PC-3 (cell line): ENCODE measurements around the gene WDR93. TPM values are rescaled to one million over a fixed set of nuclear protein-coding genes. Genes with fewer than 3 reads are reported as not detected.

ENCODE experiments used
- ATAC-seq: fragments of 200-7000 bp; cut with Tn5 transposase; 2 replicates; pipeline ENCODE4 v1.9.1; 2020; ENCODE audit warnings: mild to moderate bottlenecking, moderate library complexity
- BruUV-seq: library from RNA; stranded (reverse); fragments of 400-500 nt; replicated peaks from 2 replicates; lab custom pipeline; 2021; lab: Mats Ljungman, UMichigan
- CTCF ChIA-PET: fragments of 300-600 bp; sonication (Branson Sonifier 250); formaldehyde crosslinking; loops from one replicate; lab custom pipeline; 2022; ENCODE audit warnings: antibody characterized with exemption; lab: Charles Lee
- POLR2A ChIA-PET: fragments of 300-600 bp; sonication (Branson Sonifier 250); formaldehyde crosslinking; loops from one replicate; lab custom pipeline; 2022; ENCODE audit warnings: antibody characterized with exemption; ENCODE audit not compliant: unreplicated experiment; lab: Charles Lee
- DNase-seq: peaks from one replicate; pipeline ENCODE4 v3.0.0-alpha.2; 2015
- H2AFZ ChIP-seq: fragments of 300-600 bp; sonication (generic); 2 replicates; pipeline ENCODE4 v1.6.0; 2016; ENCODE audit warnings: antibody characterized with exemption, low read length
- H3F3A ChIP-seq: fragments of 300-600 bp; sonication (generic); one replicate; pipeline ENCODE4 v1.6.0; 2017; ENCODE audit warnings: antibody characterized with exemption, low read length, control low read depth, mild to moderate bottlenecking; ENCODE audit not compliant: unreplicated experiment
- H3K27ac ChIP-seq: fragments of 300-600 bp; sonication (generic); 2 replicates; pipeline ENCODE4 v1.5.1; 2016; ENCODE audit warnings: mild to moderate bottlenecking, low read length
- H3K27me3 ChIP-seq: fragments of 300-600 bp; sonication (generic); 2 replicates; pipeline ENCODE4 v1.6.1; 2016; ENCODE audit warnings: low read length, mixed read lengths
- H3K36me3 ChIP-seq: fragments of 300-600 bp; sonication (generic); 2 replicates; pipeline ENCODE4 v1.6.1; 2016; ENCODE audit warnings: low read depth, mixed run types, low read length, mixed read lengths
- H3K4me1 ChIP-seq: fragments of 300-600 bp; sonication (generic); 2 replicates; pipeline ENCODE4 v1.5.1; 2016; ENCODE audit warnings: low read length; ENCODE audit not compliant: insufficient read depth
- H3K4me2 ChIP-seq: fragments of 300-600 bp; sonication (generic); 2 replicates; pipeline ENCODE4 v1.6.0; 2016; ENCODE audit warnings: low read length
- H3K4me3 ChIP-seq: fragments of 300-600 bp; sonication (generic); 2 replicates; pipeline ENCODE4 v1.5.1; 2016; ENCODE audit warnings: mild to moderate bottlenecking, low read length, mixed read lengths
- H3K79me2 ChIP-seq: fragments of 300-600 bp; sonication (generic); 2 replicates; pipeline ENCODE4 v1.6.1; 2017; ENCODE audit warnings: low read length, mixed read lengths
- H3K9ac ChIP-seq: fragments of 300-600 bp; sonication (generic); 2 replicates; pipeline ENCODE4 v1.6.0; 2016; ENCODE audit warnings: mild to moderate bottlenecking, low read length
- H3K9me2 ChIP-seq: fragments of 300-600 bp; sonication (generic); replicated peaks from 2 replicates; pipeline ENCODE4 v1.6.1; 2016; ENCODE audit warnings: mixed run types, low read length, mixed read lengths
- H3K9me3 ChIP-seq: fragments of 300-600 bp; sonication (generic); 2 replicates; pipeline ENCODE4 v1.6.1; 2016; ENCODE audit warnings: low read length, mixed read lengths
- H4K20me1 ChIP-seq: fragments of 300-600 bp; sonication (generic); 2 replicates; pipeline ENCODE4 v1.6.1; 2016; ENCODE audit warnings: low read length, mixed read lengths
- EZH2 ChIP-seq: fragments of 300-600 bp; sonication (generic); IDR thresholded peaks from one replicate; pipeline ENCODE4 v1.6.1; 2017; ENCODE audit warnings: antibody characterized with exemption, mild to moderate bottlenecking, low read length; ENCODE audit not compliant: unreplicated experiment
- EZH2phosphoT487 ChIP-seq: fragments of 300-600 bp; sonication (generic); IDR thresholded peaks from 2 replicates; pipeline ENCODE4 v1.6.1; 2018; ENCODE audit warnings: mild to moderate bottlenecking, antibody characterized with exemption, low read length, borderline replicate concordance
- intact Hi-C: fragments of 100-400 bp; cut with micrococcal nuclease; formaldehyde crosslinking; loops from 2 replicates; pipeline ENCODE4 v1.9.0; 2023
- total RNA-seq: library from RNA; depleted of rRNA; stranded (reverse); fragments of >200 nt; gene quantifications from 2 replicates; pipeline ENCODE4 v1.2.3, GENCODE V29; 2014
- TF ChIP-seq, protein P1 (sequence below): fragments of 300-600 bp; sonication (generic); conservative IDR thresholded peaks from 2 replicates; pipeline ENCODE4 v1.5.1; 2017; ENCODE audit warnings: antibody characterized with exemption, low read depth, mild to moderate bottlenecking, low read length

The WDR93 gene
- total RNA-seq, 1 experiment from 2014 or later = 0.22 TPM

DNA sequence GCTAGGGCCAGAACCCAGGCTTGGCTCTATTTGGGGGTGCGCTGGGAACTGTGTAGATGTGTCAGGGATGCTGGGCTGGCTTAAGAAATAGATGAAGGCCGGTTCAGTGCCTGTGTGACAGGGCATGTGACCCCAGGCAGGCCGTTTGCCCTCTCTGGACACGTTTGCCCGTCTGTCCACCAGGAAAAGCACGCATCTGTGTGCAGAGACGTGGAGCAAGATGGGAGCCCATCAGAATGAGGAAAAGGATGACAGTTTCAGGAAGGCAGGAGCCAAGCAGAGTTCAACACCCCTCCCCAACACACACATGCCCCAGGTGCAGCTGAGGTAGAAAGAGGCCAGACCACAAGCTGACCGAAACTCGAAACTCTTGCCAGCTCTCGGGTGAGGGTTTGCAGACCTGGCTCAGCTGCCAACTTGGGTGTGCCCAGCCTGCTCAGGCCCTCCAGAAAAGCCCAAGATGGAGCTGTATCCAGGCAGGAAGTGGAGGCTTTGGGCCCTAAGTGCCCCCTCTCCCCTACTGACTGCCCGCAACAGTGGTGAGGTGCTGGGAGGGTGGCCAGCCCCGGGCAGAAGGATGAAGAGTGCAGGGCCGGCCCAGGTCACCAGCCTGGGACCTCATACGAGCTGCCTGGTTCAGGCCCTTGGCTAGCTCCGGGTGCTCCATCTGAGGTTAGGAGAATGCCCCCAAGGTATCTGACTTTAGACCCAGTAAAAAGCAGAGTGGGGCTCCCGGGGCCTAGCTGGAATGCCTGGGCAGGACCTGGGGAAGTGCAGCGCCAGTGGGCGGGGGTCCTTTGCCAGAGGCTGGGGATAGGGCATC, 70.6 kb downstream of the WDR93 start:
- peak overlapping the region; percentile 98 for H3K27ac ChIP-seq
- TF ChIP-seq, protein P1, sequence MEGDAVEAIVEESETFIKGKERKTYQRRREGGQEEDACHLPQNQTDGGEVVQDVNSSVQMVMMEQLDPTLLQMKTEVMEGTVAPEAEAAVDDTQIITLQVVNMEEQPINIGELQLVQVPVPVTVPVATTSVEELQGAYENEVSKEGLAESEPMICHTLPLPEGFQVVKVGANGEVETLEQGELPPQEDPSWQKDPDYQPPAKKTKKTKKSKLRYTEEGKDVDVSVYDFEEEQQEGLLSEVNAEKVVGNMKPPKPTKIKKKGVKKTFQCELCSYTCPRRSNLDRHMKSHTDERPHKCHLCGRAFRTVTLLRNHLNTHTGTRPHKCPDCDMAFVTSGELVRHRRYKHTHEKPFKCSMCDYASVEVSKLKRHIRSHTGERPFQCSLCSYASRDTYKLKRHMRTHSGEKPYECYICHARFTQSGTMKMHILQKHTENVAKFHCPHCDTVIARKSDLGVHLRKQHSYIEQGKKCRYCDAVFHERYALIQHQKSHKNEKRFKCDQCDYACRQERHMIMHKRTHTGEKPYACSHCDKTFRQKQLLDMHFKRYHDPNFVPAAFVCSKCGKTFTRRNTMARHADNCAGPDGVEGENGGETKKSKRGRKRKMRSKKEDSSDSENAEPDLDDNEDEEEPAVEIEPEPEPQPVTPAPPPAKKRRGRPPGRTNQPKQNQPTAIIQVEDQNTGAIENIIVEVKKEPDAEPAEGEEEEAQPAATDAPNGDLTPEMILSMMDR = no peak; the same call in 1 of the 2 replicates
- TF ChIP-seq EZH2phosphoT487 (no peak), EZH2 (no peak)
- POLR2A ChIA-PET = interaction anchor here (0.6 to 0.7 kb wide), 2 partner anchors 114 to 117 kb away, joined by 3 to 11 read pairs; no protein-coding TSS in a partner anchor
- H3K27me3 ChIP-seq = no peaks in the 10 kb centered on the region
- peaks cover 29% of the 10 kb centered on the region for H3K4me1 ChIP-seq
- no peaks in the 10 kb centered on the region for H3K36me3 ChIP-seq
- H3K9me2 ChIP-seq = no peaks in the 10 kb centered on the region
- H3K79me2 ChIP-seq = no peaks in the 10 kb centered on the region
- DNase-seq = peak; percentile 93
- no TSS peak for BruUV-seq
- H3K9ac ChIP-seq = peak overlapping the region; percentile 86
- H3K4me2 ChIP-seq = peak overlapping the region; percentile 14
- peak; percentile 70 for ATAC-seq
- no peaks in the 10 kb centered on the region for H4K20me1 ChIP-seq
- H3K4me3 ChIP-seq = no peak overlapping the region
- H3K9me3 ChIP-seq = no peaks in the 10 kb centered on the region
- CTCF ChIA-PET = interaction anchor here (0.5 to 2.3 kb wide), 13 partner anchors 9 to 127 kb away, joined by 3 to 34 read pairs (median 5); no protein-coding TSS in a partner anchor
- peak overlapping the region; percentile 55 for H2AFZ ChIP-seq
- intact Hi-C loops = loop anchor here (1.0 kb wide), 1 partner anchor 127 kb away; no protein-coding TSS in a partner anchor
- H3F3A ChIP-seq = no peaks in the 10 kb centered on the region

DNA sequence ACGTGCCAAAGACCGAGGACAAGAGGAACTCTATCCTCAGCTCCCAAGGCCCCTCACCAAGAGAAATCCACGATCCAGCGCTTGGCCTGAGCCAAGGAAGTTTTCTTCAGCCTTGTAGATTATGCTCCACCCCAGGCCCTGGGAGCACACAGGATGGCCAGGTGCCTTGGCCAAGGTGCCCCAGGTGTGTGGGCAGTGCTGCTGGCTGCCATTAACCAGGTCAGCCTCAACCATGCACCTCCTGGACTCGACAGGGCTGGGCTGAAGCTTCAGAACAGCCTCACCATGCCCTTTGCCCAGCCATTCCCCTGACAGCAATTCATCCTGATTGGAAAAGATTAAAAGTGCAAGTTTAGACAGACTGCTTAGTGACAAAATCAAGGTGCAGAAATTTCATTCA, 71.3 kb downstream of the WDR93 start:
- Histone ChIP-seq H4K20me1 (no peaks in the 10 kb centered on the region), H3K27me3 (no peaks in the 10 kb centered on the region), H3F3A (no peaks in the 10 kb centered on the region), H3K9me3 (no peaks in the 10 kb centered on the region), H3K4me3 (no peak overlapping the region), H3K79me2 (no peaks in the 10 kb centered on the region), H3K36me3 (no peaks in the 10 kb centered on the region), H3K27ac (peak overlapping the region; percentile 98), H3K4me1 (peaks cover 28% of the 10 kb centered on the region), H2AFZ (no peak overlapping the region), H3K4me2 (peak overlapping the region; percentile 14), H3K9ac (peak overlapping the region; percentile 86), H3K9me2 (no peaks in the 10 kb centered on the region)
- no peak for DNase-seq
- BruUV-seq = no TSS peak
- CTCF ChIA-PET = interaction anchor here (0.5 to 2.3 kb wide), 4 partner anchors 21 to 126 kb away, joined by 3 to 34 read pairs (median 10); no protein-coding TSS in a partner anchor
- intact Hi-C loops = loop anchor here (1.0 kb wide), 1 partner anchor 126 kb away; no protein-coding TSS in a partner anchor
- POLR2A ChIA-PET = no interaction called here
- TF ChIP-seq EZH2phosphoT487 (no peak), EZH2 (no peak)
- TF ChIP-seq, protein P1 = no peak
- ATAC-seq = no peak

DNA sequence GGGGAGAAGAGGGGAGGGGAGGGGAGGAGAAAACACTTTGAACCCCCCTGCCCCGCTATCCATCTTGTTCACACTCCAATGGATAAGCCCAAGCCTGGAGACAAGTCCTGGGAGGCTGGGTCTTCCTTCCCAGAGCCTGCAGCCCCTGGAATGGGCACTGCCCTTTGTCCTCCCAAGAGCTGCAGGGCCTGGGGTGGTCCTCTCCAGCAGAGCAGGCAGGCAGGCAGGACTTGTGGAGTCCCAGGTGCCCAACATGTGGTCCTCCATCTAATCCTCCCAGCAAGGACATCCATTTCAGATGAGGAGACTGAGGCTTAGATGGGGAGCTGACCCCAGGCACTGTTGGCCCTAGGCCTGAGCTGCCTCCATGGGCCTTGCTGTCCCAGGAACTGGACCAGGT, 75.1 kb downstream of the WDR93 start:
- intact Hi-C loops = no loop called here
- H3F3A ChIP-seq = no peaks in the 10 kb centered on the region
- BruUV-seq = no TSS peak
- H3K9me3 ChIP-seq = no peaks in the 10 kb centered on the region
- H3K9me2 ChIP-seq = no peaks in the 10 kb centered on the region
- ChIA-PET POLR2A (no interaction called here), CTCF (no interaction called here)
- ATAC-seq = no peak
- no peaks in the 10 kb centered on the region for H3K79me2 ChIP-seq
- H3K9ac ChIP-seq = no peak overlapping the region
- DNase-seq = no peak
- no peak overlapping the region for H2AFZ ChIP-seq
- no peak overlapping the region for H3K27ac ChIP-seq
- no peak overlapping the region for H3K4me2 ChIP-seq
- no peaks in the 10 kb centered on the region for H3K27me3 ChIP-seq
- H4K20me1 ChIP-seq = no peaks in the 10 kb centered on the region
- no peak overlapping the region for H3K4me3 ChIP-seq
- TF ChIP-seq, protein P1 = no peak
- TF ChIP-seq EZH2 (no peak), EZH2phosphoT487 (no peak)
- no peaks in the 10 kb centered on the region for H3K36me3 ChIP-seq
- peaks cover 32% of the 10 kb centered on the region for H3K4me1 ChIP-seq
